GM18909 (cell line): ENCODE measurements around the gene CRYL1.
"Not testable (repeated sequence)": the region's sequence is repeated elsewhere in the genome, so short reads cannot be mapped to it uniquely, and the experiment has no call there.

Source experiments
- ATAC-seq: cut with Tn5 transposase; IDR thresholded peaks from one replicate; pipeline ENCODE4 v1.9.1; 2021; ENCODE audit warnings: mild to moderate bottlenecking; ENCODE audit not compliant: unreplicated experiment, poor library complexity

CRYL1 gene

DNA sequence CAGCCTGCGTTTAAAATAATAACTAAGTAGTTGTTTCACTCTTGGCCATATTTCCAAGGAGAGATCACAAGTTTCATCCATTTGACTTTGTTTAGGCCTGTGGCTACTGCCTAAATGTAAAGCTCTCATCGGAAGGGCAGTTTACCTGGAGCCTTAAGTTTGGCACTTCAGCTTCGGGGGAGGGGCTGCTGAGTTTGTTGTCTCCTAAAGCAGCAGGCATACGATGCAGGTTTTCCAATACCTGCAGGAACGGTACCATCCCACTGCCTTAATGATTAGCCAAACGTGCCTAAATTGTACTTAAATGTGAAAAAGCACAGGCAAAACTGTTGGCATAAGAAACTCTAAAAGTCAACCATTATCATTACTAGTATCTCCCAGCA lies 63.1 kb downstream of the CRYL1 start:
- no peak for ATAC-seq

DNA sequence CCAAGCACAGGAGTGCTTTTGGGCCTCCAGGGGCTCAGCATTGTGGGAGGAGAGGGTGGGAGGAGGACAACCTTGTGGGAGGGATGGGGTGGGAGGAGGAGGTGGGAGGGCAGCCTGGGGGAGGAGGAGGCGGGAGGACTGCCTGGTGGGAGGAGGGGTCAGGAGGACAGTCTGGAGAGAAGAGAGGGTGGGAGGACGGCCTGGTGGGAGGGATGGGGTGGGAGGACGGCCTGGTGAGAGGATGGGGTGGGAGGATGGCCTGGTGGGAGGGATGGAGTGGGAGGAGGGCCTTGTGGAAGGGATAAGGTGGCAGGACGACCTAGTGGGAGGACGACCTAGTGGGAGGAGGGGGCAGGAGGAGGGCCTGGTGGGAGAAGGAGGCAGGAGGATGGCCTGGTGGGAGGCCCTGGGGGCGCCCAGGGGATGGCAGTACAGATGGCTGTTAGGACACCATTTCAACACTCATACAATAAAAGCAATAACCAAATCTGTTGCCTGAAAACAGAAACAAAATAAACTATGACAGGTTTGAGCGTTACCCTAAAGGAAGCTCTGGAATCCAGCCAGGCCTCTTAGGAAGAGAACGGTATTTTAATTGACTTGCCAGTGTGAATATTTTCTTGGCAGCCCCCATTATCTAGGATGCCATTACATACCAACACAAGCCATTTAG lies 63.7 kb downstream of the CRYL1 start:
- ATAC-seq = no peak

DNA sequence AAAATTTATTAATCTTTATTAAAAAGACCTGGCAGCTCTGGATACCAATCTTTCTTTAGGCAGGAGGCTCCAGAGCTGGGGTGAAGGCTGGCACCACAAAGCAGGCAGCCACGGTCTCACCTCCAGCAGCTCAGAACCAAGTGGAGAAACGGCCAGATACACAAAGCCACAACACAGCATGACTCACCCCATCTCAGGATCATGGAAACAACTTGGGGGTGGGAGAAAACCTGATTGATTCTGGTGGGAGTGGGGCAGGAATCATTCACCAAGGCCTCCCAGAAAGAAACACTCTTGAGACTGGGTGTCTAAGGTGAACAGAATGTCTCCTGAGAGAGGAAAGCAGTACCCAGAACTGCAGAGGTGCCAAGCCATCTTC lies 64.2 kb downstream of the CRYL1 start:
- no peak for ATAC-seq

DNA sequence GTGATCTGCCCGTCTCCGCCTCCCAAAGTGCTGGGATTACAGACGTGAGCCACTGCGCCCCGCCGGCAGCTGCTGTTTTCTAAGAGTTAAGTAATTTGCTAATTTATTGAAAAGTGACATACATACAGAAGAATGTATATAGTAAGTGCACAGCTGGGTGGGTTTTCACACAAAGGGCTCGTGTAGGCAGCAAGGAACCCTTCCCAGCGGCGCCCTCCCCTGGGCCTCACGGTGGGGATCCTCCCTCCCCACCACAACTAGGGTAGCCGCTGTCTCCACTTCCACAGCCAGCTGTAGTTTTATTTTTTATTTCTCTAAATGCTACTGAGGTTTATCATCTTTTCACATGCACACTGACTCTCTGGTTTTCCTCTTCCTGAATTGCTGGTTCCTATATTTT lies 64.9 kb downstream of the CRYL1 start:
- no peak for ATAC-seq

DNA sequence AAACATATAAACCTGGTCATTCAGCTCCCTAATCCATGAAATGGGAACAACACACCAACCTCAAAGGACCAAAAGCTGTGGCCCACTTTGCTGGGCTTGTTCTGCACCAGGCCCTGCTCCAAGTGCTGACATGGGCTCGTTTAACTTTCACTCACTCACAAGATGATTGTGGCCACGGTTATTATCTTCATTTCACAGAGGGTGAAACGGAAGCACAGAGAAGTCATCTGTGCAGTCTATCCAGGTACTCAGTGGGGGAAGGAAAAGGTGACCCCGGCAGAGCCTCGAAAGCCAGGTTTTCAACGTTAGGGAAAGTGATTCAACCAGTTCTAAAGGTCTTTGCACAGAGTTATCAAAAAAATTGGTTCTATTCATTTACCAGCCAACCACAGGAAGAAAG lies 68.0 kb downstream of the CRYL1 start:
- no peak for ATAC-seq

DNA sequence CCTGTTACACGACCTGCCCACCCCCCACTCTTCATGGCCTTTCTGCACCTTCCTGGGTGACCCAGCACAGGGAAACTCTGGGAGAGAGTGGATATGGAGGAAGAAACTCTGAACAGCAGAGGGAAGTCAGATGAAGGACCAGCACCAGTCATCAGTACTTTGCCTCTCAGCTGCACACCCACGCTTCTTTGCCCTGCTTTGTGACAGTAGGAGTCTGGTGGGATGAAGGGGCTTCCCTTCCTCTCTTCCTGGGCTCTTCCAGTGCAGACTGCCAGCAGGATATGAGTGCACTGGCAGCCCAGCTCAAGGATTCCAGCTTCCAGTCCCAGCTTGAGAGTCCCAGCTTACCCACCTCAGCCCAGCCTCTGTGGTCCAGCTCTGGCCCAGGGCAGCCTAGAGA lies 68.9 kb downstream of the CRYL1 start:
- no peak for ATAC-seq

DNA sequence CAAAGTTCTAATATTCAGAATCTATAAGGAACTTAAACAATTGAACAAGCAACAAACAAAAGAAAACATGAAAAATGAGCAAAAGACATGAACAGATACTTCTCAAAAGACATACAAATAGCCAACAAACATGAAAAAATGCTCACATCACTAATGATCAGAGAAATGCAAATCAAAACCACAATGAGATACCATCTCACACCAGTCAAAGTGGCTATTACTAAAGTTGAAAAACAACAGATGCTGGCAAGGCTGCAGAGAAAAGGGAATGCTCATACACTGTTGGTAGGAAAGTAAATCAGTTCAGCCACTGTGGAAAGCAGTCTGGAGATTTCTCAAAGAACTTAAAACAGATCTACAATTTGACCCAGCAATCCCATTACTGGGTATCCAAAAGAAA lies 74.3 kb downstream of the CRYL1 start:
- no peak for ATAC-seq

DNA sequence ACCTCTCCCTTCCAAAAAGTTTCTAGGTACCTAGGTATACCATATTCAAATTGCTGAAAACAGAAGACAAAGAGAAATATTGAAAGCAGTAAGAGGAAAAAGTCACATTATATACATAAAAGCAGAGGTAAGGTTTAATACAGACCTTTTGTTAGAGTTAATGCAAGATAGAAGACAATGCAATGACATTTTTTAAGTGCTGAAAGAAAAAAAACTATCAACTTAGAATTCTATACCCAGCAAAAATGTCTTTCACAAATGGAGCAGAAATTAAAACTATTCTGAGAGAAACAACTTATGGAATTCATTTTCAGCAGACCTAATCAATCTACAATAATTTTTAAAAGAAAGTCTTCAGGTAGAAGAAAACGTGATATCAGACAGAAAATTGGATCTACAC lies 77.2 kb downstream of the CRYL1 start:
- no peak for ATAC-seq

DNA sequence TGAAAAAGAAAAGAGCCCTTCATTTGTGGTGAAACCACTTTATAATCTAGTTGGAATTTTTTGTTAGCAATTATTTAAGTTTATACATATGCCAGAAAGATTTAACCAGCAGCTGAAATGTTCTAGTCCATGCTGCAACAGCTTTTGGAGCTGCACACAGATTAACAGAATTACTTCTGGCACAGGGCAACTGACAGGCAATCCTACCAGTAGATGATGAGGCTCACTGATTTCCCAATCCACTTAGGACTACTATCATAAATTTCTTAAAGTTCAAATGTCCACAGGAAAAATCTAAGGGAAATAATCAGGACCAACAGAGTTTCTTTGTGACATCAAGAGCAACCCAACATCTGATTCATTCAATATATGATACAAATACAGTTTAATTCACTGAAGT lies 78.8 kb downstream of the CRYL1 start:
- ATAC-seq = no peak

DNA sequence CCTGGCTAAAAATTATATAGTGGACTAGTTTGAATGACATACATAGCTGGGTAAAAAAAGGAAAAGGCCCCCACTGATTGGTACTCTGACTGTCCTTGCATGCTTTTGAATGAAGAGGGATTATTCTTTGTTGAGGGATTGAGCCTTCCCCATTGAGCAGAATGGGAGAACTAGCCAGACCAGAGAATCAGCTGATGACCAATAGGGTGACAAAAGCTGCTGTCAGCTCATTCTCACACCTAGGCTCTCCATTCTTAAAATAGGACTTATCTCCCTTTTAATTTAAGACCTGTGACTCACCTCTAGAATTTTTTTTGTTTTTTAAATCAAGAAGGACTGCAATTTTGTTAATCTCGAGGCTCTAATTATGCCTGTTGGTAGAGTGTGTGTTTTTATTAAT lies 79.3 kb downstream of the CRYL1 start:
- no peak for ATAC-seq

DNA sequence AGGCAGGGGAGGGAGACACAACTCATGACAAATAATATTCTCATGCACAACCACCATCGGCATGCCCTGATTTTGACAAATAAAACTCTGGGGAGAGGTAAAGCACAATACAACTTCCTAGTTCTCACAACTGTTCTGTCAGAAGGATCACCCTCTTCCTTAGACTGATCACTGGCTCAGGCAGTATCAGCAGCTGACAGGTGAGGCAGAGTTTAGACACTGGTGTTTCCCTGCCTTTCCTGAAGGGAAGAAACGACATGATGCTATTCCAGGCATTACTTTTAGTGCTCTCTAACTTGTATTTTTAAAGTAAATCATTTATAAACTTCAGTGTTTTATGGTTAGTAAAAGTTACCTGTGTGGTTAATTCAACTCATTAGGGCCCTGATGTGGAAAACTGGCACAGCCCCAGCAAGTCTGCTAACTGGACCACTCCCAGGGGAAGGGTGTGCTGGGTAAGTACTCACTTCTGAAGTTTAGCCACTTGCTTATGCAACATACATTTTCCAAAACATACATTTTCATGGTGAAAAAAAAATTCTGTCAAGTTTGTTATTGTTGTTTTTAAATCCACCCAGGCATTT lies 82.8 kb downstream of the CRYL1 start:
- no peak for ATAC-seq

DNA sequence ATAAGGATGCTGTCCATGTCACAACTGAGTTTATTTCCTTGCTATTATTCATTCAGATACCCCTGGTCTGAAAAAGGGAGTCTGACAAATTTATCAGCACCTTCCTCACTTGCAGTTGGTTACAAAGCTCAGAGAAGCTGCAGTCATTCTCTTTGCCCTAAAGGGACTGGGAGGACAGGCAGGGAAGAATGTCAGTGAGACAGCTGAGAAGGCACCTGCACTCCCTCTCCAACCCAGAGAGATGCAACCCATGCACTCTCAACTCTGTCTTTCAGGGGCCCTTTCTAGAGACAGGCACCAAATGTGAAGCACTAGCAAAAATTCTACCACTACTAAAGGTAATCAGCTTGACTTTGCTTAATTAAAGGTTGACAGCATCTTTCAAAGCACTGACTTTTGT lies 83.3 kb downstream of the CRYL1 start:
- ATAC-seq = no peak

DNA sequence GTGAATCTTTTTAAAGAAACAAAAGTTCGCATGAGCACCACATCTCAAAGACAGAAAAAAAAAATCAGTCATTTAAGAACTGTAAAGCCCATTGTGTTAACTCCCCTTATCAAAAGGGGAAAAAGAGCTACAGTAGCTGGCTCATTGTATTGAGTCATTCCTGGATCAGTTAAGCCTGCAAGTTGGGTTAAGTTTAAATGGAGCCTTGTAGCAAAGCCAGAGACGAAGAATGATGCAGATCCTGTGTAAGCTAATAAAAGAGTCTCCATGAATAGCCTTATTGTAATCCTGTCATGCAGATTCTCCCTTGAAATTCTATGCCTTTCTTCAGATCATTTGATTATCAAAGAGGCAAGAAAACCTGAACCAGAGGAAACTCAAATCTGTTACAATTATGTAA lies 83.8 kb downstream of the CRYL1 start:
- no peak for ATAC-seq

DNA sequence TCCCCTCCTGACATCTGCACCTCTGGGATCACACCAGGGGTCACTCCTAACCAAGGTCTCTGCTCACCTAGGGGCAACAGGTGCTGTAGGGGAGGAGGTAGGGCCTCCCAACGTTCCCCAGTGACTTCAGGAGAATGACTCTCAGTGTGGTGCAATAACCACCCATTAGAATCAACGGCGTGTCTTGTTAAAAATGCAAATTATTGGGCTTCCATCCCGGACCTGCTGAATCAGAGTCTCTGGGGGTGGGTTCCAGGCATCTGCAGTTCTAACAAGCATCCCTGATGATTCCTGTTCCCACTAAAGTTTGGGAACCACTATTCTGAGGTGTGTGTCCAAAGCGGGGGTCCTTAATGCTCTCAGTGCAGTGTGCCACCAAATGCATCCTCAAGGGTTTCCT lies 84.6 kb downstream of the CRYL1 start:
- no peak for ATAC-seq

DNA sequence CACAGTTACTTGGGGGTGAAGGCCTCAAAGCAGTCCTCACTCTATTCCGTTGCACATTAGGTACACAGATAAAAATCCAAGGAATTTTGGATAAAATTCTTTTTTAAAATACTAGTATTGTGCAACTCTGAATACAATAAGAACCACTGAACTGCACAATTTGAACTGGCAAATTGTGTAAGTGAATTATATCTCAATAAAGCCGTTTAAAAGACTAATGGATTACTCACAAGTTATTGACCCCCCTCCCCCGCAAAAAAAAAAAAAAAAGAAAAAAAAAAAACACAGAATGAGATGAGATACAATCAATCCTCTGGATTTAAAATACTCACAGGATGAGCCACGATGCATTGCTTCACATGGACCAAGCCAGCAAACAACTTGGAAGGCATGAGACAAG lies 86.4 kb downstream of the CRYL1 start:
- ATAC-seq = no peak

DNA sequence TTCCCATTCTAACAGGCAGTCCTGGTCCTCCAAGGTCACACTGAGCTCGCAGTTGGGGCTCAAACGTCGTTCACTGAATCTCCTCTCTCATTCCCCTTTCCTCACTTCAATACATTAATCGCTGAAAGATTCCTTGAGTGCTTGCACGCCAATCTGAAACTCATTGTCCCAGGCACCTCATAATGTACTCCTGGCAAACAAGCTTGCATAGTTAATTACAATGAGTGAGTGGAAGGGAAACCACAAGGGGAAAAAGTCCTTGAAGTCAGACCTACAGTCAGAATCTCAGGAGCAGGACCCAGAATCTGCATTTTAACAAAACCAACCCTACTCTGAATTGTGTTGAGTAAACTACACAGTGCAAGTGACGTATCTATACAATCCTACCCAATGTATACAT lies 86.9 kb downstream of the CRYL1 start:
- no peak for ATAC-seq

DNA sequence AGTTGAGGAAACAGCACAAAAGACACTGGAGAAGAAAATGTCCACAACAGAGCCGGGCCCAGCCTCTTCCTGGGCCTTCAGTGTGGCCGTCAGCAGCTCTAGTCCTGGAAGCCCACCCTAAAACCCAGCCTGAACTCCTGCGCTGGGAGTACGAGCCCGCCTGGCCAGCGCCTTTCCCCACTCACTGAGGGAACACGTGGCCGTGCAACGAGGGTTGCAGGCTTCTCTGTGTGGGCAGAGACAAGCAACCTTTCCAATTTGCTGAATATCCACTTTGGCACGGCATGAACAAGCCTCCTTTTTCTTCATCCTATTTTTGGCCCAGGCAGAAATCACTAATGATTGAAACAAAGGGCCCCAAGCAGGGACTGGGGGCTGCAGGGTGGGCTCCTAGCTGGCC lies 89.2 kb downstream of the CRYL1 start:
- ATAC-seq = no peak

DNA sequence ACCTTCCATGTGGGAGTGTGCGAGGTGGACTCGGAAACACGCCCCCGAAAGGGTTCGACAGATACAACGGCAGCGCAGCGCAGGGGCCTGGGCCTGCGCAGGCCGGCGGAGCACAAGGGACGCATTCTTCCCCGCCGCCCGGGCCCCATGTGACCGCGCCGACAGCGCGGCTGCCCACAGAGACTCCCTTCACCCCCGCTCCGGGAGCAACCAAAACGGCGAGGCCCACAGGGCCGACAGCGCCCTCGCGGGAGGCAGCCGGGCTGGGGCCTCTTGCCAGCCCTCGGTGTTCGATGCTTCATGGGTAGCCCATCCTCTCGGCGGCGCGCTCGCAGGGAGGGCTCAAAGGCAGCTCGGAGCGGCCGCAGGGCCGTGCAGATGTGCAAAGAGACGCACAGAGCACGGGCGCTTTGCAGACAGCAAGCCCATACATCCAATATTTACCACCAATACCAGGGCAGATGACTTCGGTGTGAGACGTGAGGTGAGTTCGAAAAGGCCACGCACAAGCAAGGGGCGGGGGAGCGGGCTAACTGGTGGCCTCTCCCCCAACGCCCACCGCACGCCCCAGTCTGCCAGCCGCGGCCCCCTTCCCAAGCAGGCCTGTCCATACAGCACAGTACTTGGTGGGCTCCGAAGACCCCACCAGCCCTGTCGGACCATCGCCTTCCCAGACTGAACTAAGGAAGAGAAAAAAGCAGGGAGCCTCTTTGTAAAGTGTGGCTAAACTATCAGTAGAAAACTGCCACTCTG lies 89.9 kb downstream of the CRYL1 start:
- no peak for ATAC-seq

DNA sequence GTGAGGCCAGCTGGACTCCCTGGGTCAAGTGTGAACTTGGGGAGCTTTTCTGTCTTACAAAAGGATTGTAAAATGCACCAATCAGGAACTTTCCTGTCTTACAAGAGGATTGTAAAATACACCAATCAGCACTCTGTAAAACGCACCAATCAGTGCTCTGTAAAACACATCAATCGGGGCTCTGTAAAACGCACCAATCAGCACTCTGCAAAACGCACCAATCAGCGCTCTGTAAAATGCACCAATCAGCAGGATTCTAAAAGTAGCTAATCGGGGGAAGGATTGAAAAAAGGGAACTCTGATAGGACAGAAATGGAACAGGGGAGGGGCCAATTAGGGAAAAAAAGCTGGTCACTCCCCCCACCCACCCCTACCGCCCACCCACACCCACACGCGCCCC lies 91.4 kb downstream of the CRYL1 start:
- ATAC-seq = not testable (repeated sequence)

DNA sequence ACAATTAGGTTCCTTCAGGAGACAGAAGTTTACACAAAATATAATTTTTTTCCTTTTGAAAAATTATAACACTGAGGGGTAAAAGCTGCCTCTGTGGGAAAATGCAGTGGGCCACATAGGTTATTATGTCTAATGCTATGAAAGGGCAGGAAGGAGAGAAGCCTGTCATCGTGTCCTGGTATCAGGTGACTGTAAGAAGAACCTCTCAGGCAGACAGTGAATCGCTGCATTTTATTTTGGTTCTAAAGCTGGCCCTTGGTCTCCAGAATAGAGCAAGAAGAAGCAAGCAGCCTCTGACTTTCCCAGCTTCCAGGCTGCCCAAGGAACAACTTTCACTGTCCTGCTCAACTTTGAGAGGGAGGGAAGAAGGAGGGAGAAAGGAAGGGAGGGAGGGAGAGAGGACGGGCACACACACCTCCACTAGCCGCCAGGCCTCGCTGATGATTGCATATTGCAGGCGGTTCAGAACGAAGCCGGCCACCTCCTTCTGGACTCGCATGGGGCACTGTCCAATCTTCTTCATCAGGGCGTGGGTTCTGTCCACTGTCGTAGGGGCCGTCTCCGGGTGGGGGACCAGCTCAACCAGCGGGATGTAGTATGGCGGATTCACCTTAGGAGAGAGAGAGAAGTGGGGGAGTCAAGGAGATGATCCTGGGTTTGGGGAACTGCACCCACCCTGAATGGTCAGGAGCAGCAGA lies 93.8 kb downstream of the CRYL1 start:
- no peak for ATAC-seq

DNA sequence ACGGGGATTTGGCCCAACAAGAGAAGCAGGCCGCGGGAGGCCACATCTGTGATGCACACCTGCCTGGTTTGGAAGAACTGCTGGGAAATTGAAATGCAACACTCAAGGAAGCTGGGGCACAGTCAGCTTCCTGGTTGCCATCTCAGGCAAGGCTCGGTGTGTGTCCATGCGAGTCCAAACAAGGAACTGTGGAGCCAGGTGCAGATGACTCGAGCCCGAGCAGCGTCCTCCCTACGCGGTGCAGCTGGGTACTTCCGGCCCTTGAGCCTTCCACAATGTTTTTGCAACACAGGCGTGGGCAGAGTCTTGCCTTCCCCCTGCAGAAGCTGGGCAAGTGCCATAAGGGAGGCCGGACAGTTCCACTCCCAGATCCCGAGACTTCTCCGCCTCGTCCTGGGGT lies 94.6 kb downstream of the CRYL1 start:
- no peak for ATAC-seq
